ENCODE data around the gene FAM20B. TPM values are rescaled to one million over a fixed set of nuclear protein-coding genes. Genes with fewer than 3 reads are reported as not detected.

The FAM20B gene
- total RNA-seq, 4 donors from 2014 or later = 16.7 to 25.2 (median 20.3) TPM

- 77 to 86% methylated on average over 3 of the region's 3 CpGs for WGBS, 2 donors
Measured at GRCh38 chr1:179095924-179096323, 70.2 kb downstream of the FAM20B start.

GRCh38 chr1:179099891-179100290 is 74.2 kb downstream of the FAM20B start:
- intact Hi-C loops (cut with DNase I; ENCODE audit: low total_unique reads) = no loop called here
- TF ChIP-seq POLR2A (IDR thresholded peaks at IDR 0.05) (no peak), CTCF (IDR thresholded peaks at IDR 0.05) (no peak)
- 85 to 92% methylated on average over 4 of the region's 4 CpGs for WGBS, 2 donors
- H3K4me3 ChIP-seq (ENCODE audit: low read depth, poor library complexity, severe bottlenecking) = no peak overlapping the region
- DNase-seq (ENCODE audit: low spot score in 2 of 2) = no peak

More at GRCh38 chr1:179095924-179096323, 70.2 kb downstream of the FAM20B start:
- TF ChIP-seq CTCF (IDR thresholded peaks at IDR 0.05) (no peak), POLR2A (IDR thresholded peaks at IDR 0.05) (no peak)
- no peak for DNase-seq (ENCODE audit: low spot score in 2 of 2)
- intact Hi-C loops (cut with DNase I; ENCODE audit: low total_unique reads) = no loop called here
- H3K4me3 ChIP-seq (ENCODE audit: low read depth, poor library complexity, severe bottlenecking) = no peak overlapping the region

- intact Hi-C loops (cut with DNase I; ENCODE audit: low total_unique reads) = no loop called here
- 88 to 92% methylated on average over 4 of the region's 4 CpGs for WGBS, 2 donors
- DNase-seq (ENCODE audit: low spot score in 2 of 2) = no peak
- TF ChIP-seq CTCF (IDR thresholded peaks at IDR 0.05) (no peak), POLR2A (IDR thresholded peaks at IDR 0.05) (no peak)
- H3K4me3 ChIP-seq (ENCODE audit: low read depth, poor library complexity, severe bottlenecking) = no peak overlapping the region
Measured at GRCh38 chr1:179101566-179101965, 75.9 kb downstream of the FAM20B start.

- 96 to 100% methylated on average over 1 of the region's 1 CpG for WGBS, 2 donors
- no peak for DNase-seq (ENCODE audit: low spot score in 2 of 2)
- TF ChIP-seq CTCF (IDR thresholded peaks at IDR 0.05) = no peak
- no peak for TF ChIP-seq POLR2A (IDR thresholded peaks at IDR 0.05)
- intact Hi-C loops (cut with DNase I; ENCODE audit: low total_unique reads) = no loop called here
- no peak overlapping the region for H3K4me3 ChIP-seq (ENCODE audit: low read depth, poor library complexity, severe bottlenecking)
Measured at GRCh38 chr1:179103999-179104398, 78.3 kb downstream of the FAM20B start.

GRCh38 chr1:179104611-179105250 is 79.0 kb downstream of the FAM20B start:
- DNase-seq (ENCODE audit: low spot score in 2 of 2) = no peak
- no peak overlapping the region for H3K4me3 ChIP-seq (ENCODE audit: low read depth, poor library complexity, severe bottlenecking)
- intact Hi-C loops (cut with DNase I; ENCODE audit: low total_unique reads) = no loop called here
- TF ChIP-seq POLR2A (IDR thresholded peaks at IDR 0.05) (no peak), CTCF (IDR thresholded peaks at IDR 0.05) (no peak)
- WGBS, 2 donors = 92 to 93% methylated on average over 3 of the region's 3 CpGs

- H3K4me3 ChIP-seq (ENCODE audit: low read depth, poor library complexity, severe bottlenecking) = no peak overlapping the region
- 41 to 45% methylated on average over 7 of the region's 7 CpGs for WGBS, 2 donors
- DNase-seq (ENCODE audit: low spot score in 2 of 2) = no peak
- no peak for TF ChIP-seq CTCF (IDR thresholded peaks at IDR 0.05)
- no peak for TF ChIP-seq POLR2A (IDR thresholded peaks at IDR 0.05)
- intact Hi-C loops (cut with DNase I; ENCODE audit: low total_unique reads) = no loop called here
Measured at GRCh38 chr1:179105393-179105792, 79.7 kb downstream of the FAM20B start.

Data from lower leg skin (tissue), 4 donors.